Neuronal stem cell (in vitro differentiated cells): Measurements from ENCODE around the gene RNU6-9.
A peak's percentile ranks its signal among the peaks of the same experiment; 100 is the strongest.

Source experiments
- DNase-seq: peaks from one replicate; pipeline ENCODE4 v3.0.0-alpha.2; 2013; ENCODE audit warnings: low spot score
- H2AFZ ChIP-seq: one replicate; pipeline ENCODE4 v1.6.1; 2013; ENCODE audit warnings: mild to moderate bottlenecking, low read length, inconsistent platforms
- H2AK5ac ChIP-seq: 2 replicates; pipeline ENCODE4 v1.6.1; 2013; ENCODE audit warnings: low read depth, mild to moderate bottlenecking, inconsistent platforms, low read length, moderate library complexity, mixed read lengths
- H2BK120ac ChIP-seq: 2 replicates; pipeline ENCODE4 v1.6.1; 2013; ENCODE audit warnings: low read depth, mild to moderate bottlenecking, inconsistent platforms, low read length, moderate library complexity, mixed read lengths
- H2BK12ac ChIP-seq: one replicate; pipeline ENCODE4 v1.6.1; 2013; ENCODE audit warnings: low read length, inconsistent platforms
- H2BK15ac ChIP-seq: 2 replicates; pipeline ENCODE4 v1.6.1; 2013; ENCODE audit warnings: mild to moderate bottlenecking, low read length, inconsistent platforms, mixed read lengths
- H2BK5ac ChIP-seq: one replicate; pipeline ENCODE4 v1.6.1; 2013; ENCODE audit warnings: inconsistent platforms, mild to moderate bottlenecking, low read length, moderate library complexity
- H3K14ac ChIP-seq: one replicate; pipeline ENCODE4 v1.6.1; 2013; ENCODE audit warnings: low read length, inconsistent platforms
- H3K18ac ChIP-seq: 2 replicates; pipeline ENCODE4 v1.6.1; 2013; ENCODE audit warnings: low read length, inconsistent platforms
- H3K23ac ChIP-seq: 2 replicates; pipeline ENCODE4 v1.6.1; 2013; ENCODE audit warnings: low read depth, mild to moderate bottlenecking, mixed read lengths, low read length, inconsistent platforms; ENCODE audit not compliant: poor library complexity
- H3K27ac ChIP-seq: replicated peaks from 3 replicates; pipeline ENCODE4 v1.5.1; 2013; ENCODE audit warnings: low read length, inconsistent platforms
- H3K27me3 ChIP-seq, 3 experiments: 2 replicates each; pipeline ENCODE4 v1.6.1; 2013; ENCODE audit warnings: low read length in 3 of 3, mild to moderate bottlenecking in 2 of 3, inconsistent platforms in 1 of 3, low read depth in 1 of 3, mixed read lengths in 1 of 3, moderate library complexity in 1 of 3; ENCODE audit not compliant: control insufficient read depth in 3 of 3, insufficient read depth in 3 of 3
- H3K36me3 ChIP-seq, 2 donors: replicated peaks in 1 of 2; 2 replicates each; pipeline ENCODE4 v1.6.1; 2013; ENCODE audit warnings: low read length in 2 of 2; ENCODE audit not compliant: control insufficient read depth in 2 of 2, insufficient read depth in 2 of 2
- H3K4ac ChIP-seq: 2 replicates; pipeline ENCODE4 v1.6.1; 2013; ENCODE audit warnings: inconsistent platforms, mild to moderate bottlenecking, low read length, moderate library complexity
- H3K4me1 ChIP-seq, 2 donors: 1 replicate in 1 of 2; 2 replicates in 1 of 2; pipeline ENCODE4 v1.6.1; 2013; ENCODE audit warnings: low read length in 2 of 2, low read depth in 1 of 2; ENCODE audit not compliant: control insufficient read depth in 2 of 2, insufficient read depth in 1 of 2
- H3K4me2 ChIP-seq: one replicate; pipeline ENCODE4 v1.6.1; 2013; ENCODE audit warnings: mild to moderate bottlenecking, low read length, inconsistent platforms; ENCODE audit not compliant: insufficient read depth, poor library complexity, severe bottlenecking
- H3K4me3 ChIP-seq, 2 donors: 2 replicates each; pipeline ENCODE4 v1.5.1; 2013; ENCODE audit warnings: low read length in 2 of 2, mild to moderate bottlenecking in 2 of 2, inconsistent platforms in 1 of 2, moderate library complexity in 1 of 2
- H3K79me1 ChIP-seq: one replicate; pipeline ENCODE4 v1.6.1; 2013; ENCODE audit warnings: low read depth, mild to moderate bottlenecking, inconsistent platforms, low read length, moderate library complexity
- H3K9ac ChIP-seq: one replicate; pipeline ENCODE4 v1.6.1; 2013; ENCODE audit warnings: mild to moderate bottlenecking, low read depth, low read length, inconsistent platforms; ENCODE audit not compliant: poor library complexity
- H3K9me3 ChIP-seq, 2 donors: replicated peaks in 1 of 2; 2 replicates each; pipeline versions ENCODE3 to v1.6.1; 2013; ENCODE audit warnings: low read length in 2 of 2, mild to moderate bottlenecking in 2 of 2, inconsistent platforms in 1 of 2, low read depth in 1 of 2, mixed read lengths in 1 of 2, moderate library complexity in 1 of 2; ENCODE audit not compliant: control insufficient read depth in 2 of 2, insufficient read depth in 1 of 2
- H4K8ac ChIP-seq: one replicate; pipeline ENCODE4 v1.6.1; 2013; ENCODE audit warnings: low read depth, mild to moderate bottlenecking, inconsistent platforms, low read length, moderate library complexity
- H4K91ac ChIP-seq: one replicate; pipeline ENCODE4 v1.6.1; 2013; ENCODE audit warnings: low read length, low read depth, mild to moderate bottlenecking, inconsistent platforms; ENCODE audit not compliant: poor library complexity
- WGBS, 2 donors: extraction: QIAGEN DNeasy Blood & Tissue Kit; methylation state at CpG; one replicate each; pipeline ENCODE4 v1.1.7; 2013; ENCODE audit warnings: missing lambda C conversion rate in 2 of 2, mixed read lengths in 1 of 2; ENCODE audit not compliant: insufficient read length in 2 of 2, insufficient replicate concordance in 1 of 2; ENCODE audit errors: extremely low coverage in 2 of 2; 5-methylcytosine and 5-hydroxymethylcytosine counted together

RNU6-9 gene

GRCh38 chr19:902446-903226, 9.4 kb downstream of the RNU6-9 start:
- no peaks in the 10 kb centered on the region for H3K9me3 ChIP-seq
- H2BK12ac ChIP-seq, result no peak overlapping the region
- H3K4me3 ChIP-seq, result no peak overlapping the region
- WGBS, 2 donors, result no CpG with 5 or more reads among the region's 14 CpGs
- H3K36me3 ChIP-seq, result peaks cover 3 to 37% of the 10 kb centered on the region in 2 donors
- no peak overlapping the region for H4K91ac ChIP-seq
- H3K23ac ChIP-seq, result no peak overlapping the region
- H3K79me1 ChIP-seq, result peaks cover 13% of the 10 kb centered on the region
- no peak overlapping the region for H2BK15ac ChIP-seq
- H3K4me1 ChIP-seq, result peaks cover 5 to 7% of the 10 kb centered on the region in 2 donors
- no peak overlapping the region for H3K9ac ChIP-seq
- H4K8ac ChIP-seq, result no peak overlapping the region
- H3K27ac ChIP-seq, result no peak overlapping the region
- H3K14ac ChIP-seq, result no peak overlapping the region
- H2BK5ac ChIP-seq, result no peak overlapping the region
- no peak overlapping the region for H3K18ac ChIP-seq
- H3K27me3 ChIP-seq, result no peaks in the 10 kb centered on the region
- H2AFZ ChIP-seq, result no peak overlapping the region
- no peak overlapping the region for H3K4ac ChIP-seq
- H2AK5ac ChIP-seq, result no peak overlapping the region
- H2BK120ac ChIP-seq, result no peak overlapping the region
- no peak overlapping the region for H3K4me2 ChIP-seq
- DNase-seq, result no peak

- no peak overlapping the region for H4K8ac ChIP-seq
- H3K18ac ChIP-seq, result peak overlapping the region; percentile 57
- no peak overlapping the region for H2BK120ac ChIP-seq
- H3K14ac ChIP-seq, result no peak overlapping the region
- H3K27me3 ChIP-seq, result no peaks in the 10 kb centered on the region
- no peaks in the 10 kb centered on the region for H3K9me3 ChIP-seq
- H3K9ac ChIP-seq, result no peak overlapping the region
- H3K27ac ChIP-seq, result peak overlapping the region; percentile 43
- H2AK5ac ChIP-seq, result peak overlapping the region; percentile 63
- no peak overlapping the region for H3K4me3 ChIP-seq
- H2AFZ ChIP-seq, result no peak overlapping the region
- WGBS, 2 donors, result no CpG with 5 or more reads among the region's 32 CpGs
- no peak overlapping the region for H3K23ac ChIP-seq
- no peak overlapping the region for H2BK15ac ChIP-seq
- H3K4me2 ChIP-seq, result peak overlapping the region; percentile 18
- no peak overlapping the region for H3K4ac ChIP-seq
- peaks cover 5 to 7% of the 10 kb centered on the region in 2 donors for H3K4me1 ChIP-seq
- H3K79me1 ChIP-seq, result peaks cover 13% of the 10 kb centered on the region
- H2BK12ac ChIP-seq, result no peak overlapping the region
- peaks cover 3 to 35% of the 10 kb centered on the region in 2 donors for H3K36me3 ChIP-seq
- no peak for DNase-seq
- no peak overlapping the region for H2BK5ac ChIP-seq
- H4K91ac ChIP-seq, result no peak overlapping the region
Observed at GRCh38 chr19:903266-903797, 10.0 kb downstream of the RNU6-9 start.

GRCh38 chr19:904545-904944, 11.3 kb downstream of the RNU6-9 start:
- Histone ChIP-seq H2AFZ (no peak overlapping the region), H2AK5ac (no peak overlapping the region), H2BK12ac (no peak overlapping the region), H3K4ac (no peak overlapping the region), H3K4me3 (no peak overlapping the region), H2BK15ac (no peak overlapping the region), H3K4me1 (peaks cover 0 to 5% of the 10 kb centered on the region in 2 donors), H3K36me3 (peaks cover 3 to 26% of the 10 kb centered on the region in 2 donors), H3K27ac (no peak overlapping the region), H3K4me2 (no peak overlapping the region), H3K14ac (no peak overlapping the region), H3K18ac (no peak overlapping the region), H3K79me1 (peaks cover 12% of the 10 kb centered on the region), H3K9me3 (no peaks in the 10 kb centered on the region), H3K9ac (no peak overlapping the region), H3K27me3 (no peaks in the 10 kb centered on the region), H3K23ac (no peak overlapping the region), H2BK120ac (no peak overlapping the region), H4K8ac (no peak overlapping the region), H2BK5ac (no peak overlapping the region), H4K91ac (no peak overlapping the region)
- no CpG with 5 or more reads among the region's 8 CpGs for whole genome bisulfite sequencing, 2 donors
- DNase-seq, result no peak

GRCh38 chr19:906480-906879, 13.2 kb downstream of the RNU6-9 start:
- Histone ChIP-seq H3K27ac (no peak overlapping the region), H3K4me1 (peaks cover 0 to 5% of the 10 kb centered on the region in 2 donors), H3K9ac (no peak overlapping the region), H3K18ac (no peak overlapping the region), H3K14ac (no peak overlapping the region), H3K4ac (no peak overlapping the region), H2BK5ac (no peak overlapping the region), H2AFZ (no peak overlapping the region), H4K8ac (no peak overlapping the region), H3K4me2 (no peak overlapping the region), H3K27me3 (no peaks in the 10 kb centered on the region), H2BK12ac (no peak overlapping the region), H3K4me3 (no peak overlapping the region), H2BK15ac (no peak overlapping the region), H3K36me3 (peaks cover under 1 to 18% of the 10 kb centered on the region in 2 donors), H3K23ac (no peak overlapping the region), H3K9me3 (no peaks in the 10 kb centered on the region), H2BK120ac (no peak overlapping the region), H3K79me1 (peaks cover 9% of the 10 kb centered on the region), H2AK5ac (no peak overlapping the region), H4K91ac (no peak overlapping the region)
- WGBS, 2 donors, result no CpG with 5 or more reads among the region's 7 CpGs
- no peak for DNase-seq
